Retinal pigment epithelial cell (primary cell): ENCODE results near the gene KIF19.

ENCODE experiments used
- DNase-seq: peaks from one replicate; pipeline ENCODE4 v3.0.0-alpha.2; 2010; ENCODE audit warnings: low read depth
- H3K4me3 ChIP-seq: 2 replicates; pipeline ENCODE4 v1.5.1; 2011; ENCODE audit warnings: mild to moderate bottlenecking, low read length, control low read depth, moderate library complexity
- TF ChIP-seq, protein P1 (sequence below): conservative IDR thresholded peaks from 2 replicates; pipeline ENCODE4 v1.5.1; 2011; ENCODE audit warnings: low read depth, low read length, control low read depth, inconsistent platforms

Gene KIF19

GRCh38 chr17:74305865-74306654, 20.0 kb upstream of the KIF19 start:
- TF ChIP-seq, protein P1, sequence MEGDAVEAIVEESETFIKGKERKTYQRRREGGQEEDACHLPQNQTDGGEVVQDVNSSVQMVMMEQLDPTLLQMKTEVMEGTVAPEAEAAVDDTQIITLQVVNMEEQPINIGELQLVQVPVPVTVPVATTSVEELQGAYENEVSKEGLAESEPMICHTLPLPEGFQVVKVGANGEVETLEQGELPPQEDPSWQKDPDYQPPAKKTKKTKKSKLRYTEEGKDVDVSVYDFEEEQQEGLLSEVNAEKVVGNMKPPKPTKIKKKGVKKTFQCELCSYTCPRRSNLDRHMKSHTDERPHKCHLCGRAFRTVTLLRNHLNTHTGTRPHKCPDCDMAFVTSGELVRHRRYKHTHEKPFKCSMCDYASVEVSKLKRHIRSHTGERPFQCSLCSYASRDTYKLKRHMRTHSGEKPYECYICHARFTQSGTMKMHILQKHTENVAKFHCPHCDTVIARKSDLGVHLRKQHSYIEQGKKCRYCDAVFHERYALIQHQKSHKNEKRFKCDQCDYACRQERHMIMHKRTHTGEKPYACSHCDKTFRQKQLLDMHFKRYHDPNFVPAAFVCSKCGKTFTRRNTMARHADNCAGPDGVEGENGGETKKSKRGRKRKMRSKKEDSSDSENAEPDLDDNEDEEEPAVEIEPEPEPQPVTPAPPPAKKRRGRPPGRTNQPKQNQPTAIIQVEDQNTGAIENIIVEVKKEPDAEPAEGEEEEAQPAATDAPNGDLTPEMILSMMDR, result no peak
- DNase-seq, result no peak
- no peak overlapping the region for H3K4me3 ChIP-seq

DNA sequence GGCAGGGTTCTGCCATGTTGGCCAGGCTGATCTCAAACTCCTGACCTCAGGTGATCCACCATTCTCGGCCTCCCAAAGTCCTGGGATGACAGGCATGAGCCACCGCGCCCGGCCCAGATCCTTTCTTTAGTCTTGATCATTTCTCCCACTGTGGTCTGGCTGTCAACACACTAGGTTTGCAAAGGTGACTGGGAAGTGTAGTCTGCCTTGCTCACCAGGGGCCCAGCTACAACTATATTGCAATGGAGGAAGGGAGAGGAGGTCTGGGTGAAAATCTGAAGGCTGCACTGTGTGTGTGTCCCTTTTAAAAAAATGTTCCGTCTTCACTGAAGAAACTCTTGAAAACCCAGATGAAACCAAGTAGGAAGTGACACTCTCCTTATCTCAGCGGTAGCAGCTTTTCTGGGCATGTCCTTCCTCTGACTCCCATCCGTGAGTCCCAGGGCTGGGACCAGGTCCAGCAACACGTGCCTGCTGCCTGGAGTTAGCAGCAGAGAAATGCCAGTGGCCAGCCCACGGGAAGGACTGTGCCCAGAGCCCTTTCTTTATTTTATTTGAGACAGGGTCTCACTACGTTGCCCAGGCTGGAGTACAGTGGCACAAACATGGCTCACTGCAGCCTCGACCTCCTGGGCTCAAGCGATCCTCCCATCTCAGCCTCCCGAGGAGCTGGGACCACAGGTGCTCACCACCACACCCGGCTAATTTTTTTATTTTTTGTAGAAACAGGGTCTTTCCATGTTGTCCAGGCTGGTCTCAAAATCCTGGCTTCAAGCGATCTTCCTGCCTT, 17.8 kb upstream of the KIF19 start:
- DNase-seq, result no peak
- TF ChIP-seq, protein P1, result no peak

DNA sequence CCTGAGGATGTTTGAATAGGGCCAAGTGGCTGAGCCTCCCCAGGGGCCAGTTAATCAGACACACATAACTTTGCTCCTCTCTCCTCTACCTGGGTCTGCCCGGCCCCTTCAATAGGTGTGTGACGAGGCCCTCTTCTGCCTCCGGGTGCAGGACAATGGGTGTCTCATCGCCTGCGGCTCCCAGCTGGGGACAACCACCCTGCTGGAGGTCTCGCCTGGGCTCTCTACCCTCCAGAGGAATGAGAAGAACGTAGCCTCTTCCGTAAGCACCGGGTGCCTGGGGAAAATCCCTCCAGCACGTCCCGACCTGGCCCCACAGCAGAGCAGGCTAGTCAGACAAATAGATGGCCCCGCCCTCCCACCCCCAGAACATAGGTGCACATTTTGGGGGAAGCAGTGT, 16.1 kb upstream of the KIF19 start:
- no peak for DNase-seq
- no peak overlapping the region for H3K4me3 ChIP-seq
- TF ChIP-seq, protein P1, result no peak

More for the DNA sequence above, 17.8 kb upstream of the KIF19 start:
- H3K4me3 ChIP-seq, result no peak overlapping the region

DNA sequence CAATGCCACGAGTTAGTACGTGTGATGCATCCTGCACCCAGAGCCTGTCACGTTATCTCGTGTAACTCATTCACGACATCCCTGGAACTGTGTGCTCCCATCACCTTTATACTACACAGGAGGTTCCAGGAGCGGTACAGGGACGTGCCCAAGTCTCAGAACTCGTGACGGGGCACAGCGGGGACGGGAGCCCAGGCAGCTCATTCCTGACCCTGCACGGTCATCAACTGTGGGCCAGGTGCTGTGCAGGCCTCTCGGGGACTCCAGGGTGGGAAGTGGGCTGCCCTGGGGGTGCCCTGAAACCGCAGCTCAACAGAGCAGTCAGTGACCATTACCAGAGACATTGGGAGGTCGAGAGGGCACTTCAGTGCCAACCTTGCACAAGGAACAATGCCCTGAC, 11.1 kb upstream of the KIF19 start:
- DNase-seq, result no peak
- H3K4me3 ChIP-seq, result no peak overlapping the region
- TF ChIP-seq, protein P1, result no peak

- H3K4me3 ChIP-seq, result no peak overlapping the region
- DNase-seq, result no peak
- TF ChIP-seq, protein P1, result no peak
Observed at GRCh38 chr17:74316220-74316619, 9.8 kb upstream of the KIF19 start.

DNA sequence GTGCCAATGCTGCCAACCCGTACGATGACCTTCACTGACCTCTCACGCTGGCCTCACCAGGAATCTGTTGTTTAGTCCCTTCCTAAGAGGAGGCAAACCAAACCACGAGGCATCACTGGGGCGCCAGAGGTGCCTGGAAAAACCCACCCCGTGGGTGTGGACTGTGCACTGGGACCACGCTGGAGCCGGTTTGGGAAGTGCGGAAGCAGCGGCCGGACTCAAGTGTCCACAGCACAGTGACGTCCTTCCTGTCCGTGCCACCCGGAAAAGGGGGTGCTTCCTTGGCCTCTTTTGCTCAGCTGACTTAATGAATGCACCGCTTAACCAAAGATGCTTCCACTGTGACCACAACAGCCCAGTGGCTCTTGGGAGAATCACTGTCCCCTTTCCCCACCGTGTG, 9.0 kb upstream of the KIF19 start:
- no peak overlapping the region for H3K4me3 ChIP-seq
- TF ChIP-seq, protein P1, result no peak
- no peak for DNase-seq
